ENCODE data around the gene LDB3. TPM values are rescaled to one million over a fixed set of nuclear protein-coding genes. Genes with fewer than 3 reads are reported as not detected.

Gene LDB3
- total RNA-seq, 1 experiment from 2014 or later, result 0.20 TPM

GRCh38 chr10:86655596-86655995 lies 12.7 kb upstream of the LDB3 start:
- ATAC-seq (no peak), DNase-seq (ENCODE audit: low read depth, low spot score) (no peak)
- H3K4me3 ChIP-seq (replicated peaks in 1 of 2; ENCODE audit: low read depth in 1 of 2, low read length in 2 of 2), result no peak overlapping the region
- no peaks in the 10 kb centered on the region for H4K20me1 ChIP-seq (ENCODE audit: insufficient read depth)
- no TSS peak for BruUV-seq (replicated peaks)
- no peak overlapping the region for H2AFZ ChIP-seq (ENCODE audit: low read depth, low read length, poor library complexity, severe bottlenecking)
- H3K9ac ChIP-seq (ENCODE audit: low read length), result no peak overlapping the region
- H3K4me1 ChIP-seq (ENCODE audit: control insufficient read depth in 1 of 2, insufficient read depth in 2 of 2, low read length in 2 of 2), result peaks cover 0 to 7% of the 10 kb centered on the region in 2 experiments; a peak in 1 of 4 replicates
- no peaks in the 10 kb centered on the region for H3K9me3 ChIP-seq (ENCODE audit: control insufficient read depth in 1 of 2, insufficient read depth in 1 of 2, low read depth in 1 of 2, low read length in 2 of 2)
- no peak overlapping the region for H3K27ac ChIP-seq (ENCODE audit: low read depth, low read length)
- H3K36me3 ChIP-seq (ENCODE audit: control insufficient read depth in 1 of 2, insufficient read depth in 2 of 2, low read length in 2 of 2), result no peaks in the 10 kb centered on the region
- intact Hi-C loops (cut with micrococcal nuclease), result no loop called here
- TF ChIP-seq SP1 (IDR thresholded peaks at IDR 0.05; ENCODE audit: low read depth), result no peak
- no peak for TF ChIP-seq ELF1 (IDR thresholded peaks at IDR 0.05; ENCODE audit: borderline replicate concordance, low read depth)
- TF ChIP-seq EZH2phosphoT487 (IDR thresholded peaks at IDR 0.05; ENCODE audit: borderline replicate concordance), result no peak
- TF ChIP-seq RAD21 (IDR thresholded peaks at IDR 0.05; ENCODE audit: low read depth), result no peak
- no peak for TF ChIP-seq ZFX (IDR thresholded peaks at IDR 0.05)
- TF ChIP-seq YY1 (IDR thresholded peaks at IDR 0.05; ENCODE audit: extremely low read depth, insufficient replicate concordance, low read depth, low read length), result no peak
- TF ChIP-seq, protein P1, sequence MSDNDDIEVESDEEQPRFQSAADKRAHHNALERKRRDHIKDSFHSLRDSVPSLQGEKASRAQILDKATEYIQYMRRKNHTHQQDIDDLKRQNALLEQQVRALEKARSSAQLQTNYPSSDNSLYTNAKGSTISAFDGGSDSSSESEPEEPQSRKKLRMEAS (IDR thresholded peaks at IDR 0.05), result no peak
- TF ChIP-seq SRF (IDR thresholded peaks at IDR 0.05; ENCODE audit: low read depth), result no peak
- no peak for TF ChIP-seq SIN3A (IDR thresholded peaks at IDR 0.05; ENCODE audit: low read depth)
- ChIA-PET CTCF (no interaction called here), RAD21 (ENCODE audit: low non-redundant PET in 1 of 2, low total read pairs in 2 of 2, uncharacterized antibody in 2 of 2, unreplicated experiment in 2 of 2) (no interaction called here), POLR2A (no interaction called here)
- no peak overlapping the region for H3K4me2 ChIP-seq (ENCODE audit: low read length)
- H3K79me2 ChIP-seq (ENCODE audit: insufficient read depth, low read length), result no peaks in the 10 kb centered on the region
- H3K9me2 ChIP-seq (ENCODE audit: insufficient read depth), result no peaks in the 10 kb centered on the region
- H3K27me3 ChIP-seq (ENCODE audit: insufficient read depth, low read length), result no peaks in the 10 kb centered on the region

GRCh38 chr10:86657011-86657395 lies 11.3 kb upstream of the LDB3 start:
- BruUV-seq (replicated peaks), result no TSS peak
- CTCF ChIA-PET, result no interaction called here
- Histone ChIP-seq H3K9me2 (ENCODE audit: insufficient read depth) (no peaks in the 10 kb centered on the region), H3K4me2 (ENCODE audit: low read length) (no peak overlapping the region), H3K36me3 (ENCODE audit: control insufficient read depth in 1 of 2, insufficient read depth in 2 of 2, low read length in 2 of 2) (no peaks in the 10 kb centered on the region), H3K9me3 (ENCODE audit: control insufficient read depth in 1 of 2, insufficient read depth in 1 of 2, low read depth in 1 of 2, low read length in 2 of 2) (no peaks in the 10 kb centered on the region), H3K27ac (ENCODE audit: low read depth, low read length) (no peak overlapping the region), H3K79me2 (ENCODE audit: insufficient read depth, low read length) (no peaks in the 10 kb centered on the region), H3K4me3 (replicated peaks in 1 of 2; ENCODE audit: low read depth in 1 of 2, low read length in 2 of 2) (no peak overlapping the region), H3K9ac (ENCODE audit: low read length) (no peak overlapping the region), H3K4me1 (ENCODE audit: control insufficient read depth in 1 of 2, insufficient read depth in 2 of 2, low read length in 2 of 2) (peaks cover 0 to 7% of the 10 kb centered on the region in 2 experiments; a peak in 1 of 4 replicates), H4K20me1 (ENCODE audit: insufficient read depth) (no peaks in the 10 kb centered on the region), H3K27me3 (ENCODE audit: insufficient read depth, low read length) (no peaks in the 10 kb centered on the region), H2AFZ (ENCODE audit: low read depth, low read length, poor library complexity, severe bottlenecking) (no peak overlapping the region)
- POLR2A ChIA-PET, result no interaction called here
- ATAC-seq (no peak), DNase-seq (ENCODE audit: low read depth, low spot score) (no peak)
- intact Hi-C loops (cut with micrococcal nuclease), result no loop called here
- RAD21 ChIA-PET (ENCODE audit: low non-redundant PET in 1 of 2, low total read pairs in 2 of 2, uncharacterized antibody in 2 of 2, unreplicated experiment in 2 of 2), result no interaction called here
- no peak for TF ChIP-seq POLR2AphosphoS5 (IDR thresholded peaks at IDR 0.05; ENCODE audit: low read depth, low read length)
- TF ChIP-seq SRF (IDR thresholded peaks at IDR 0.05; ENCODE audit: low read depth), result no peak
- no peak for TF ChIP-seq EZH2 (IDR thresholded peaks at IDR 0.05)
- no peak for TF ChIP-seq CEBPB (IDR thresholded peaks at IDR 0.05; ENCODE audit: low read depth)
- TF ChIP-seq EZH2phosphoT487 (IDR thresholded peaks at IDR 0.05; ENCODE audit: borderline replicate concordance), result no peak
- TF ChIP-seq CTCF (IDR thresholded peaks at IDR 0.05 in 2 of 3, conservative IDR thresholded peaks at IDR 0.05 in 1 of 3; ENCODE audit: borderline replicate concordance in 1 of 3, insufficient read depth in 1 of 3, low read depth in 2 of 3, low read length in 2 of 3), result no peak
- no peak for TF ChIP-seq FOSL1 (IDR thresholded peaks at IDR 0.05; ENCODE audit: low read depth)
- TF ChIP-seq, protein P2, sequence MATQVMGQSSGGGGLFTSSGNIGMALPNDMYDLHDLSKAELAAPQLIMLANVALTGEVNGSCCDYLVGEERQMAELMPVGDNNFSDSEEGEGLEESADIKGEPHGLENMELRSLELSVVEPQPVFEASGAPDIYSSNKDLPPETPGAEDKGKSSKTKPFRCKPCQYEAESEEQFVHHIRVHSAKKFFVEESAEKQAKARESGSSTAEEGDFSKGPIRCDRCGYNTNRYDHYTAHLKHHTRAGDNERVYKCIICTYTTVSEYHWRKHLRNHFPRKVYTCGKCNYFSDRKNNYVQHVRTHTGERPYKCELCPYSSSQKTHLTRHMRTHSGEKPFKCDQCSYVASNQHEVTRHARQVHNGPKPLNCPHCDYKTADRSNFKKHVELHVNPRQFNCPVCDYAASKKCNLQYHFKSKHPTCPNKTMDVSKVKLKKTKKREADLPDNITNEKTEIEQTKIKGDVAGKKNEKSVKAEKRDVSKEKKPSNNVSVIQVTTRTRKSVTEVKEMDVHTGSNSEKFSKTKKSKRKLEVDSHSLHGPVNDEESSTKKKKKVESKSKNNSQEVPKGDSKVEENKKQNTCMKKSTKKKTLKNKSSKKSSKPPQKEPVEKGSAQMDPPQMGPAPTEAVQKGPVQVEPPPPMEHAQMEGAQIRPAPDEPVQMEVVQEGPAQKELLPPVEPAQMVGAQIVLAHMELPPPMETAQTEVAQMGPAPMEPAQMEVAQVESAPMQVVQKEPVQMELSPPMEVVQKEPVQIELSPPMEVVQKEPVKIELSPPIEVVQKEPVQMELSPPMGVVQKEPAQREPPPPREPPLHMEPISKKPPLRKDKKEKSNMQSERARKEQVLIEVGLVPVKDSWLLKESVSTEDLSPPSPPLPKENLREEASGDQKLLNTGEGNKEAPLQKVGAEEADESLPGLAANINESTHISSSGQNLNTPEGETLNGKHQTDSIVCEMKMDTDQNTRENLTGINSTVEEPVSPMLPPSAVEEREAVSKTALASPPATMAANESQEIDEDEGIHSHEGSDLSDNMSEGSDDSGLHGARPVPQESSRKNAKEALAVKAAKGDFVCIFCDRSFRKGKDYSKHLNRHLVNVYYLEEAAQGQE (IDR thresholded peaks at IDR 0.05; ENCODE audit: low read depth), result no peak
- TF ChIP-seq JUND (IDR thresholded peaks at IDR 0.05), result no peak
- no peak for TF ChIP-seq SP1 (IDR thresholded peaks at IDR 0.05; ENCODE audit: low read depth)

All from HCT116 (cell line).